Activated CD4-positive, alpha-beta T cell treated with anti-CD3 and anti-CD28 coated beads for 36 hours (primary cell): ENCODE measurements around the gene NT5DC2. TPM values are rescaled to one million over a fixed set of nuclear protein-coding genes. Genes with fewer than 3 reads are reported as not detected.

Experiments used
- ATAC-seq: fragments of 200-7000 bp; cut with Tn5 transposase; one replicate; pipeline ENCODE4 v1.10.0; 2021; ENCODE audit warnings: mild to moderate bottlenecking, moderate library complexity
- CTCF ChIA-PET: fragments of 350-600 bp; sonication (Branson Sonifier 250); formaldehyde crosslinking; loops from one replicate; lab custom pipeline; 2021; ENCODE audit warnings: antibody characterized with exemption; lab: Charles Lee
- POLR2A ChIA-PET: fragments of 350-600 bp; sonication (Branson Sonifier 250); formaldehyde crosslinking; loops from one replicate; lab custom pipeline; 2021; ENCODE audit warnings: antibody characterized with exemption, inconsistent platforms; lab: Charles Lee
- DNase-seq: peaks from one replicate; pipeline ENCODE4 v3.0.0-alpha.2; 2020
- H3K27ac Mint-ChIP-seq: one replicate; pipeline ENCODE4 v1.8.0; 2021; ENCODE audit warnings: mixed read lengths
- H3K27me3 Mint-ChIP-seq: one replicate; pipeline ENCODE4 v1.8.0; 2021; ENCODE audit warnings: mixed read lengths
- H3K36me3 Mint-ChIP-seq: one replicate; pipeline ENCODE4 v1.8.0; 2021; ENCODE audit warnings: low read depth, mixed read lengths
- H3K4me1 Mint-ChIP-seq: one replicate; pipeline ENCODE4 v1.8.0; 2021; ENCODE audit warnings: mixed read lengths
- H3K4me3 Mint-ChIP-seq: one replicate; pipeline ENCODE4 v1.8.0; 2021; ENCODE audit warnings: mild to moderate bottlenecking, moderate library complexity, mixed read lengths
- H3K9me3 Mint-ChIP-seq: one replicate; pipeline ENCODE4 v1.8.0; 2021; ENCODE audit warnings: low read depth, mixed read lengths
- intact Hi-C, 2 experiments: fragments of 100-400 bp; cut with DNase I in 1 of 2; cut with micrococcal nuclease in 1 of 2; formaldehyde crosslinking; loops; one replicate each; pipeline versions ENCODE4 v1.14.2 to v1.15.1; 2022 to 2024; cut with DNase I, micrococcal nuclease
- total RNA-seq, 2 experiments: library from RNA; stranded (reverse); gene quantifications; one replicate each; pipeline ENCODE4 v1.2.3, GENCODE V29; 2021

NT5DC2 gene
- total RNA-seq, 2 experiments from 2014 or later: 35.6 to 59.1 TPM

- Mint-ChIP-seq H3K27me3 (peaks cover 2% of the 10 kb centered on the region), H3K4me3 (no peak overlapping the region), H3K4me1 (no peaks in the 10 kb centered on the region), H3K9me3 (no peaks in the 10 kb centered on the region), H3K27ac (no peak overlapping the region), H3K36me3 (peaks cover 24% of the 10 kb centered on the region)
- ChIA-PET CTCF (interaction anchor here (0.6 kb wide), 1 partner anchor 158 kb away, joined by 5 read pairs; no protein-coding TSS in a partner anchor), POLR2A (no interaction called here)
- intact Hi-C loops: no loop called here
- no peak for ATAC-seq
- DNase-seq: no peak
Measured at GRCh38 chr3:52490939-52491526, 42.6 kb downstream of the NT5DC2 start.

- no peaks in the 10 kb centered on the region for H3K9me3 Mint-ChIP-seq
- H3K4me1 Mint-ChIP-seq: no peaks in the 10 kb centered on the region
- H3K27me3 Mint-ChIP-seq: peaks cover 2% of the 10 kb centered on the region
- H3K36me3 Mint-ChIP-seq: peaks cover 28% of the 10 kb centered on the region
- ATAC-seq (no peak), DNase-seq (no peak)
- POLR2A ChIA-PET: no interaction called here
- no peak overlapping the region for H3K27ac Mint-ChIP-seq
- intact Hi-C loops: no loop called here
- CTCF ChIA-PET: interaction anchor here (0.6 kb wide), 1 partner anchor 865 kb away, joined by 3 read pairs; no protein-coding TSS in a partner anchor
- no peak overlapping the region for H3K4me3 Mint-ChIP-seq
Measured at GRCh38 chr3:52490035-52490938, 43.4 kb downstream of the NT5DC2 start.

GRCh38 chr3:52489453-52489852 is 44.2 kb downstream of the NT5DC2 start:
- peaks cover 28% of the 10 kb centered on the region for H3K36me3 Mint-ChIP-seq
- DNase-seq: no peak
- H3K9me3 Mint-ChIP-seq: no peaks in the 10 kb centered on the region
- no peaks in the 10 kb centered on the region for H3K4me1 Mint-ChIP-seq
- CTCF ChIA-PET: no interaction called here
- H3K27ac Mint-ChIP-seq: no peak overlapping the region
- intact Hi-C loops: no loop called here
- ATAC-seq: no peak
- POLR2A ChIA-PET: no interaction called here
- peaks cover 2% of the 10 kb centered on the region for H3K27me3 Mint-ChIP-seq
- H3K4me3 Mint-ChIP-seq: no peak overlapping the region

DNA sequence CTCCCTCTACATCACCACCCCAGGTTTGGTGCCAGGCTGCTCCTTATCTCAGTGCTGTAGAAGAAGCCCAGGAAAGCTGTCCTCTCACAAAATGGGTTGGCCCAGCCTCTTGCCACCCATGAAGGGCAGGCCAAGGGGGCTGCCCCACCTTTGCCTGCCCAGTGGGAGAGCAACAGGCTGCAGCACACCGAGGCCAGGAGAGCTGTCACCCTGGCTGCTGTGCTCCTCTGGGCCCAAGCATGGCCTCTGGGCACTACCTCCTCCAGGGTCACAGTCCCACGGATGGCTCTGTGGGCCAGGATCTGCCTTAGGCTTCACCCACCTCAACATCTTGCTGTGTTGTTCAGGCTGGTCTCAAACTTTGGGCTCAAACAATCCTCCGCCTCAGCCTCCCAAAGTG is 44.9 kb downstream of the NT5DC2 start:
- ChIA-PET POLR2A (no interaction called here), CTCF (interaction anchor here (0.9 kb wide), 1 partner anchor 19 kb away, joined by 3 read pairs; no protein-coding TSS in a partner anchor)
- Mint-ChIP-seq H3K27me3 (no peaks in the 10 kb centered on the region), H3K36me3 (peaks cover 28% of the 10 kb centered on the region), H3K4me3 (no peak overlapping the region), H3K4me1 (no peaks in the 10 kb centered on the region), H3K9me3 (no peaks in the 10 kb centered on the region), H3K27ac (no peak overlapping the region)
- DNase-seq (no peak), ATAC-seq (no peak)
- intact Hi-C loops: no loop called here

DNA sequence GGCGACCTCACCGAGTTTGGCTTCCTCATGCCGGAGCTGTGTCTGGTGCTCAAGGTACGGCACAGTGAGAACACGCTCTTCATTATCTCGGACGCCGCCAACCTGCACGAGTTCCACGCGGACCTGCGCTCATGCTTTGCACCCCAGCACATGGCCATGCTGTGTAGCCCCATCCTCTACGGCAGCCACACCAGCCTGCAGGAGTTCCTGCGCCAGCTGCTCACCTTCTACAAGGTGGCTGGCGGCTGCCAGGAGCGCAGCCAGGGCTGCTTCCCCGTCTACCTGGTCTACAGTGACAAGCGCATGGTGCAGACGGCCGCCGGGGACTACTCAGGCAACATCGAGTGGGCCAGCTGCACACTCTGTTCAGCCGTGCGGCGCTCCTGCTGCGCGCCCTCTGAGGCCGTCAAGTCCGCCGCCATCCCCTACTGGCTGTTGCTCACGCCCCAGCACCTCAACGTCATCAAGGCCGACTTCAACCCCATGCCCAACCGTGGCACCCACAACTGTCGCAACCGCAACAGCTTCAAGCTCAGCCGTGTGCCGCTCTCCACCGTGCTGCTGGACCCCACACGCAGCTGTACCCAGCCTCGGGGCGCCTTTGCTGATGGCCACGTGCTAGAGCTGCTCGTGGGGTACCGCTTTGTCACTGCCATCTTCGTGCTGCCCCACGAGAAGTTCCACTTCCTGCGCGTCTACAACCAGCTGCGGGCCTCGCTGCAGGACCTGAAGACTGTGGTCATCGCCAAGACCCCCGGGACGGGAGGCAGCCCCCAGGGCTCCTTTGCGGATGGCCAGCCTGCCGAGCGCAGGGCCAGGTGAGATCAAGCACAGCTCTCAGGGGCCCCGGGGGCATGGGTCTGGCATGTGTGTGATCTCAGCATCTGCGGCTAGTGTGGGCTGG is 45.6 kb downstream of the NT5DC2 start:
- POLR2A ChIA-PET: no interaction called here
- peaks cover 30% of the 10 kb centered on the region for H3K36me3 Mint-ChIP-seq
- H3K27ac Mint-ChIP-seq: no peak overlapping the region
- no peak overlapping the region for H3K4me3 Mint-ChIP-seq
- CTCF ChIA-PET: interaction anchor here (0.6 to 0.9 kb wide), 2 partner anchors 18 to 251 kb away, joined by 3 read pairs; no protein-coding TSS in a partner anchor
- no peaks in the 10 kb centered on the region for H3K9me3 Mint-ChIP-seq
- ATAC-seq: no peak
- no peaks in the 10 kb centered on the region for H3K27me3 Mint-ChIP-seq
- no peak for DNase-seq
- intact Hi-C loops: no loop called here
- H3K4me1 Mint-ChIP-seq: no peaks in the 10 kb centered on the region

DNA sequence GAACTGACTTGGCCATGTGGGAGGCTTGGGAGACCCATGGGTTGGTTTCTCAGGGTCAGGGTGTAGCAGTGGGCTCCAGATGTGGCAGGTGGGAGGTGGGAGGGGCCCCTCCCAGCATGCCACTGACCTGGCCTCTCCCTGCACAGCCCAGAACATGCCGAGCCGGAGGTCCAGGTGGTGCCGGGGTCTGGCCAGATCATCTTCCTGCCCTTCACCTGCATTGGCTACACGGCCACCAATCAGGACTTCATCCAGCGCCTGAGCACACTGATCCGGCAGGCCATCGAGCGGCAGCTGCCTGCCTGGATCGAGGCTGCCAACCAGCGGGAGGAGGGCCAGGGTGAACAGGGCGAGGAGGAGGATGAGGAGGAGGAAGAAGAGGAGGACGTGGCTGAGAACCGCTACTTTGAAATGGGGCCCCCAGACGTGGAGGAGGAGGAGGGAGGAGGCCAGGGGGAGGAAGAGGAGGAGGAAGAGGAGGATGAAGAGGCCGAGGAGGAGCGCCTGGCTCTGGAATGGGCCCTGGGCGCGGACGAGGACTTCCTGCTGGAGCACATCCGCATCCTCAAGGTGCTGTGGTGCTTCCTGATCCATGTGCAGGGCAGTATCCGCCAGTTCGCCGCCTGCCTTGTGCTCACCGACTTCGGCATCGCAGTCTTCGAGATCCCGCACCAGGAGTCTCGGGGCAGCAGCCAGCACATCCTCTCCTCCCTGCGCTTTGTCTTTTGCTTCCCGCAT is 46.4 kb downstream of the NT5DC2 start:
- Mint-ChIP-seq H3K36me3 (peaks cover 23% of the 10 kb centered on the region), H3K4me1 (no peaks in the 10 kb centered on the region), H3K27me3 (no peaks in the 10 kb centered on the region), H3K9me3 (no peaks in the 10 kb centered on the region), H3K4me3 (no peak overlapping the region), H3K27ac (no peak overlapping the region)
- ChIA-PET POLR2A (no interaction called here), CTCF (interaction anchor here (0.6 kb wide), 1 partner anchor 250 kb away, joined by 3 read pairs; no protein-coding TSS in a partner anchor)
- intact Hi-C loops: no loop called here
- DNase-seq: no peak
- no peak for ATAC-seq

DNA sequence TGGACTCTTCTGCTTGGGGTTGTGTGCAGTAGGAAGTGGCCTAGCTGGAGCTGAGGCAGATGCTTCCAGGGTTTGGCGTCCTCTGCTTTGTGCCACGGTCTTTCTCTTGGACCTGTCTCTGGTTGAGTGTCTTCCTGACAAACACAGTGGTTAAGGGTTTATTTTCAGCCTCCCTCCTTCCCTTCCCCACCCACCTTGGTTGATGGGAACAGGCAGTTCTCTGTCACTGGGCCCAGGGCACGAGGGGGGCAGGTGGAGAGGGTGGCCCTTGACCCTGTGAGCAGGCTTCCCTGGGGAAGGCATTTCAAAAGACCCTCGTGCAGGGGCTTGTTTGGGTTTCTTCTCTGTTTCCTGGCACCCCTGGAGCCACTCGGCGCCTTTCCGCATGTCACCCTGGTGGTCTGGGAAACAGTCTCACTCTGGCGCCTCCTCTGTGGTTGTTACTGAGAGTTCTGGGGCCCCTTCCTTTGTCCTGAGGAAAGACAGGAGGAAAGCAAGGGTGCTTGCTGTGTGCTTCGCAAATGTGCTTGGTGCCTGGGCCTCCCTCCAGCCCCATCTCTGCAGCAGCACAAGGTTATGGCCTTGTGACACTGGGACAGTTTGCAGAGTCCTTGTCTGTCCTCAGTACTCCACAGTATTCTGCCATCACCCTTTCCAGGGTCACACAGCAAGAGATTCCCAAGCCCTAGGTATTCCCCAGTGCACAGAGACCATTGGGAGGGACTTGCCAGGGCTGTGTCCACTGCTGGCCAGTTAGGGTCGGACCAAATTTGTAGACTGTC is 48.8 kb downstream of the NT5DC2 start:
- no peaks in the 10 kb centered on the region for H3K4me1 Mint-ChIP-seq
- ATAC-seq: no peak
- ChIA-PET POLR2A (no interaction called here), CTCF (no interaction called here)
- H3K27me3 Mint-ChIP-seq: no peaks in the 10 kb centered on the region
- no peaks in the 10 kb centered on the region for H3K9me3 Mint-ChIP-seq
- peaks cover 23% of the 10 kb centered on the region for H3K36me3 Mint-ChIP-seq
- no peak for DNase-seq
- intact Hi-C loops: no loop called here
- H3K4me3 Mint-ChIP-seq: no peak overlapping the region
- H3K27ac Mint-ChIP-seq: peak overlapping the region; percentile 19

- Mint-ChIP-seq H3K27me3 (no peaks in the 10 kb centered on the region), H3K4me1 (no peaks in the 10 kb centered on the region), H3K36me3 (peaks cover 25% of the 10 kb centered on the region), H3K4me3 (no peak overlapping the region), H3K9me3 (no peaks in the 10 kb centered on the region), H3K27ac (peak overlapping the region; percentile 4)
- ChIA-PET POLR2A (no interaction called here), CTCF (no interaction called here)
- ATAC-seq: no peak
- intact Hi-C loops: no loop called here
- DNase-seq: no peak
Measured at GRCh38 chr3:52483577-52484381, 49.9 kb downstream of the NT5DC2 start.

DNA sequence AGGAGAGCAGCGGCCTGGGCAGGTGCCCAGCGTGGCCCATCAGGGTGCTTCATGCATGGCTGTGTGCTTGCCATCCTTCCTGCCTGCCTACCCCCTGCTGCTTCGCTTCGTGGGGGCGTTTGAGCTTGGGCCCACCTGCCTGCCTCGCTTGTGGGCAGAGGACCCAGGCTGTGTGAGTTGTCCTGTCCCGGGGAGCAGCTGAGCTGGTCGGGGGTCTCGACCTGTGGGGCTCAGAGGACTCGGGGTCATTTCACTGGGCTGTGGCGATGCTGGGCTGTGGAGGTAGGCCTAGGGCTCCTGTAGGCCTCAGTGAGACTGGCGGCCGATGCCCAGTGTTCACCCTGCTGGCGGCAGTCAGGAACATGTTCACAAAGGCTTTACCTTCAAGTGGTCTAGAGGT is 50.6 kb downstream of the NT5DC2 start:
- ChIA-PET CTCF (interaction anchor here (1.0 to 1.3 kb wide), 2 partner anchors 11 to 71 kb away, joined by 3 read pairs; no protein-coding TSS in a partner anchor), POLR2A (no interaction called here)
- Mint-ChIP-seq H3K4me3 (no peak overlapping the region), H3K4me1 (no peaks in the 10 kb centered on the region), H3K27me3 (no peaks in the 10 kb centered on the region), H3K27ac (no peak overlapping the region), H3K36me3 (peaks cover 25% of the 10 kb centered on the region), H3K9me3 (no peaks in the 10 kb centered on the region)
- ATAC-seq (no peak), DNase-seq (no peak)
- intact Hi-C loops: no loop called here
